ENCODE data around the gene NDST1.

DNA sequence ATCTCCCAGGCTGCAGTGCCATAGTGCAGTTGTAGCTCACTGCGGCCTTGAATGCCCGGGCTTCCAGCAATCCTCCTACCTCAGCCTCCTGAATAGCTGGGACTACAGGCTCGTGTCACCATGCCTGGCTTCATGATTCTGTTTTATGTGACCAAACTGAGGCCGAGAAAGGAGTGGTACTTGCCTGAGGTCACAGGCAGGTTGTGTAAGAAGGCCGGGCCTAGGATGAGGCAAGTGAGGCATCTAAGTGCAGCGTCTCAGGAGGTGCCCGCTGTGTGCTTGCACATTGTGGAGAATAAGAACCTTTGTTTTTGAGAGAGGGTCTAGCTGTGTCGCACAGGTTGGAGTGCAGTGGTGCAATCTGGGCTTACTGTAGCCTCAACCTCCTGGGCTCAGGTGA is 2.1 kb upstream of the NDST1 start:
- TF ChIP-seq ARNT (IDR thresholded peaks at IDR 0.05), result no peak
- no peak for TF ChIP-seq HDGF (IDR thresholded peaks at IDR 0.05; ENCODE audit: borderline replicate concordance)
- no peak for TF ChIP-seq ZNF384 (IDR thresholded peaks at IDR 0.05)
- TF ChIP-seq ELF4 (IDR thresholded peaks at IDR 0.05), result no peak
- no peak for TF ChIP-seq FOXM1 (IDR thresholded peaks at IDR 0.05; ENCODE audit: borderline replicate concordance)
- TF ChIP-seq L3MBTL2 (conservative IDR thresholded peaks at IDR 0.05), result no peak
- no peak for TF ChIP-seq FOXK2 (IDR thresholded peaks at IDR 0.05)
- TF ChIP-seq BHLHE40 (IDR thresholded peaks at IDR 0.05; ENCODE audit: borderline replicate concordance), result no peak
- TF ChIP-seq, protein P1, sequence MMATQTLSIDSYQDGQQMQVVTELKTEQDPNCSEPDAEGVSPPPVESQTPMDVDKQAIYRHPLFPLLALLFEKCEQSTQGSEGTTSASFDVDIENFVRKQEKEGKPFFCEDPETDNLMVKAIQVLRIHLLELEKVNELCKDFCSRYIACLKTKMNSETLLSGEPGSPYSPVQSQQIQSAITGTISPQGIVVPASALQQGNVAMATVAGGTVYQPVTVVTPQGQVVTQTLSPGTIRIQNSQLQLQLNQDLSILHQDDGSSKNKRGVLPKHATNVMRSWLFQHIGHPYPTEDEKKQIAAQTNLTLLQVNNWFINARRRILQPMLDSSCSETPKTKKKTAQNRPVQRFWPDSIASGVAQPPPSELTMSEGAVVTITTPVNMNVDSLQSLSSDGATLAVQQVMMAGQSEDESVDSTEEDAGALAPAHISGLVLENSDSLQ (IDR thresholded peaks at IDR 0.05), result no peak

Data from HEK293T (cell line).